PC-9 (cell line): Measurements from ENCODE around the gene IL22RA2.

ENCODE experiments used
- EZH2 ChIP-seq: fragments of 200-600 bp; sonication (generic); IDR thresholded peaks from 2 replicates; pipeline ENCODE4 v1.8.0; 2017; ENCODE audit warnings: antibody characterized with exemption, low read depth
- TF ChIP-seq, protein P1 (sequence below): fragments of 200-600 bp; sonication (generic); conservative IDR thresholded peaks from 2 replicates; pipeline ENCODE4 v1.6.1; 2017; ENCODE audit warnings: mixed run types, antibody characterized with exemption, mild to moderate bottlenecking, moderate library complexity

DNA sequence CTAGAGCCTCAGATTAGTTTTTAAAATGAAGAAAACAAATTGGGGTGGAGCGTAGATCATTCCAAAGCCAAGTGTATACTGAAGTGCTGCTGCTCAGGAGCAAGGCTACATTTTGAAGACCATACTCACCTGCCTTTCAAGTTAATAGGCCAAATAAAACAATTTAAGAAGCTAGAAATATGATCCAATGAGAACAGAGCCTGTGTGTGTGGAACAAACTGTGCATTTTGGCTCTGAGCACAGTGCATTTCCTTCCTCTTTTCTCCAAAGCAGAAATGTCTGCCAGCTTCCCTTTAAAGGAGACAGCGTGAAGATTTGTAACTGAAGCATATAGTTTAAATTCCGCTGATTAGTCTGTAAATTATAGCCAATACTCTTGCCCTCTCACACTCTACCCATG is 48.9 kb upstream of the IL22RA2 start:
- TF ChIP-seq, protein P1, sequence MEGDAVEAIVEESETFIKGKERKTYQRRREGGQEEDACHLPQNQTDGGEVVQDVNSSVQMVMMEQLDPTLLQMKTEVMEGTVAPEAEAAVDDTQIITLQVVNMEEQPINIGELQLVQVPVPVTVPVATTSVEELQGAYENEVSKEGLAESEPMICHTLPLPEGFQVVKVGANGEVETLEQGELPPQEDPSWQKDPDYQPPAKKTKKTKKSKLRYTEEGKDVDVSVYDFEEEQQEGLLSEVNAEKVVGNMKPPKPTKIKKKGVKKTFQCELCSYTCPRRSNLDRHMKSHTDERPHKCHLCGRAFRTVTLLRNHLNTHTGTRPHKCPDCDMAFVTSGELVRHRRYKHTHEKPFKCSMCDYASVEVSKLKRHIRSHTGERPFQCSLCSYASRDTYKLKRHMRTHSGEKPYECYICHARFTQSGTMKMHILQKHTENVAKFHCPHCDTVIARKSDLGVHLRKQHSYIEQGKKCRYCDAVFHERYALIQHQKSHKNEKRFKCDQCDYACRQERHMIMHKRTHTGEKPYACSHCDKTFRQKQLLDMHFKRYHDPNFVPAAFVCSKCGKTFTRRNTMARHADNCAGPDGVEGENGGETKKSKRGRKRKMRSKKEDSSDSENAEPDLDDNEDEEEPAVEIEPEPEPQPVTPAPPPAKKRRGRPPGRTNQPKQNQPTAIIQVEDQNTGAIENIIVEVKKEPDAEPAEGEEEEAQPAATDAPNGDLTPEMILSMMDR, result no peak
- TF ChIP-seq EZH2, result no peak
